Measurements from ENCODE around the gene DCC. TPM values are rescaled to one million over a fixed set of nuclear protein-coding genes. Genes with fewer than 3 reads are reported as not detected.
"Not testable (repeated sequence)": the region's sequence is repeated elsewhere in the genome, so short reads cannot be mapped to it uniquely, and the experiment has no call there.

DCC gene
- total and polyA plus RNA-seq, 7 experiments from 2014 or later = not detected

DNA sequence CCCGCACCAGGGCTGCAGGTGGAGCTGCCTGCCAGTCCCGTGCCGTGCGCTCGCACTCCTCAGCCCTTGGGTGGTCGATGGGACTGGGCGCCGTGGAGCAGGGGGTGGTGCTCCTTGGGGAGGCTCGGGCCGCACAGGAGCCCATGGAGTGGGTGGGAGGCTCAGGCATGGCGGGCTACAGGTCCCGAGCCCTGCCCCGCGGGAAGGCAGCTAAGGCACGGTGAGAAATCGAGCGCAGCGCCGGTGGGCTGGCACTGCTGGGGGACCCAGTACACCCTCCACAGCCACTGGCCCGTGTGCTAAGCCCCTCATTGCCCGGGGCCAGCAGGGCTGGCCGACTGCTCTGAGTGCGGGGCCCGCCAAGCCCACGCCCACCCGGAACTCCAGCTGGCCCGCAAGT is 26.9 kb downstream of the DCC start:
- H3K27me3 ChIP-seq (ENCODE audit: control insufficient read depth in 2 of 2, insufficient read depth in 2 of 2, low read length in 2 of 2); H3K9me3 Mint-ChIP-seq; DNase-seq; H3K4me1 ChIP-seq (ENCODE audit: control insufficient read depth in 2 of 2, insufficient read depth in 2 of 2, low read length in 2 of 2); intact Hi-C loops (cut with micrococcal nuclease); H3K4me3 ChIP-seq (ENCODE audit: low read length); H3K36me3 ChIP-seq (ENCODE audit: control insufficient read depth in 2 of 3, insufficient read depth in 3 of 3, low read length in 3 of 3); H3K9me3 ChIP-seq (ENCODE audit: control insufficient read depth in 2 of 3, low read length in 3 of 3); H3K4me1 Mint-ChIP-seq; H3K27me3 Mint-ChIP-seq; H3K27ac Mint-ChIP-seq; CTCF ChIA-PET; ATAC-seq; H3K36me3 Mint-ChIP-seq; H3K27ac ChIP-seq (ENCODE audit: low read depth, low read length); POLR2A ChIA-PET; H3K4me3 Mint-ChIP-seq: not testable (repeated sequence)

- no peaks in the 10 kb centered on the region for H3K27me3 ChIP-seq (ENCODE audit: control insufficient read depth in 2 of 2, insufficient read depth in 2 of 2, low read length in 2 of 2)
- Mint-ChIP-seq H3K36me3 (peaks cover 0 to 3% (median 0%) of the 10 kb centered on the region in 5 donors), H3K27me3 (peaks cover 0 to 3% (median 0%) of the 10 kb centered on the region in 5 donors), H3K9me3 (peaks cover 0 to 7% (median 4%) of the 10 kb centered on the region in 11 donors), H3K4me3 (no peak overlapping the region), H3K4me1 (no peaks in the 10 kb centered on the region), H3K27ac (no peak overlapping the region)
- CTCF ChIA-PET = no interaction called here
- no peaks in the 10 kb centered on the region for H3K36me3 ChIP-seq (ENCODE audit: control insufficient read depth in 2 of 3, insufficient read depth in 3 of 3, low read length in 3 of 3)
- H3K4me3 ChIP-seq (ENCODE audit: low read length) = no peak overlapping the region
- POLR2A ChIA-PET = no interaction called here
- H3K4me1 ChIP-seq (ENCODE audit: control insufficient read depth in 2 of 2, insufficient read depth in 2 of 2, low read length in 2 of 2) = no peaks in the 10 kb centered on the region
- no peak for ATAC-seq
- H3K27ac ChIP-seq (ENCODE audit: low read depth, low read length) = no peak overlapping the region
- H3K9me3 ChIP-seq (ENCODE audit: control insufficient read depth in 2 of 3, low read length in 3 of 3) = no peaks in the 10 kb centered on the region
- DNase-seq = no peak
- intact Hi-C loops (cut with micrococcal nuclease) = no loop called here
These were observed 28.2 kb downstream of the DCC start for GRCh38 chr18:52367953-52368742.

DNA sequence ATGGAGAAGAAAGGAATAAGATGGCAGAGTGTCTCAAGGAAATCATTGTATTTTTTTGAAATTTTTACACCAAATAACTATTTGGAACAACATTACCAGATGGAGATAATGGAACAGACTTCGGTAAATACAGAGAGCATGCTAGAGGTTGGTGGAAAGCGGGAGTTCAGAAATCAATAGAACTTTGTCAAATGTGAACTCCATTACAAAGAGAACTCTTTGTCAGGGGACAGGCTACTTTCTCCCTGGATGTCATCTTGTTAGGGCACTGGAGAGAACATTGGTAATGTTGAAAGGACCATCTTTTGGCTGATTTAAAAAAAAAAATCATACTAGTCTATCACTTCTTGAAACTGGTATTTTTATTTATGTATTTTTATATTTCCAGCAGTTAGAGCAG is 30.8 kb downstream of the DCC start:
- Mint-ChIP-seq H3K36me3 (peaks cover 0 to 3% (median 0%) of the 10 kb centered on the region in 5 donors), H3K9me3 (peaks cover 0 to 9% (median 5%) of the 10 kb centered on the region in 11 donors), H3K4me3 (no peak overlapping the region), H3K4me1 (no peaks in the 10 kb centered on the region), H3K27me3 (no peaks in the 10 kb centered on the region), H3K27ac (no peak overlapping the region)
- Histone ChIP-seq H3K27ac (ENCODE audit: low read depth, low read length) (no peak overlapping the region), H3K4me3 (ENCODE audit: low read length) (no peak overlapping the region), H3K4me1 (ENCODE audit: control insufficient read depth in 2 of 2, insufficient read depth in 2 of 2, low read length in 2 of 2) (no peaks in the 10 kb centered on the region), H3K27me3 (ENCODE audit: control insufficient read depth in 2 of 2, insufficient read depth in 2 of 2, low read length in 2 of 2) (no peaks in the 10 kb centered on the region), H3K36me3 (ENCODE audit: control insufficient read depth in 2 of 3, insufficient read depth in 3 of 3, low read length in 3 of 3) (no peaks in the 10 kb centered on the region), H3K9me3 (ENCODE audit: control insufficient read depth in 2 of 3, low read length in 3 of 3) (no peaks in the 10 kb centered on the region)
- ATAC-seq (no peak), DNase-seq (no peak)
- intact Hi-C loops (cut with micrococcal nuclease) = no loop called here
- ChIA-PET POLR2A (no interaction called here), CTCF (no interaction called here)

DNA sequence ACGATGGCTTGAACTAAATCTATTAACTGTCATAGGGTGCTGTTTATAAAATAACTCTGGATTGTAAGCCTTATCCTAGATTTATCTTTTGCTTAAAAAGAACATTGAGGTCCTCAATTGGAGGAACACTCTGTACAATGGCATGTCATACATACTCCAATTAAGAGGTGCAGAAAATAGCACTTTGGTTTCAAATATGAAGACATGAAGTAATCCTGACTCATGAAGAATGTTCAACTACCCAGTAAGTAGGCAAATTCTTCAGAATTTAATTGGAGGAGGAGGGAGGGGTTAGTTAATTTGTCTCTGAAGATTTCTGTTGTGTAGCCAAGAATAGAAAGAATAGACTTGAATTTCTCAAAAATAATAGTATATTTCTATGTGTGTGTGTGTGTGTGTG is 36.1 kb downstream of the DCC start:
- Histone ChIP-seq H3K9me3 (ENCODE audit: control insufficient read depth in 2 of 3, low read length in 3 of 3) (no peaks in the 10 kb centered on the region), H3K36me3 (ENCODE audit: control insufficient read depth in 2 of 3, insufficient read depth in 3 of 3, low read length in 3 of 3) (no peaks in the 10 kb centered on the region), H3K4me3 (ENCODE audit: low read length) (no peak overlapping the region), H3K27me3 (ENCODE audit: control insufficient read depth in 2 of 2, insufficient read depth in 2 of 2, low read length in 2 of 2) (no peaks in the 10 kb centered on the region), H3K27ac (ENCODE audit: low read depth, low read length) (no peak overlapping the region), H3K4me1 (ENCODE audit: control insufficient read depth in 2 of 2, insufficient read depth in 2 of 2, low read length in 2 of 2) (no peaks in the 10 kb centered on the region)
- no peaks in the 10 kb centered on the region for H3K4me1 Mint-ChIP-seq
- H3K27ac Mint-ChIP-seq = no peak overlapping the region
- DNase-seq (no peak), ATAC-seq (no peak)
- H3K36me3 Mint-ChIP-seq = no peaks in the 10 kb centered on the region
- ChIA-PET POLR2A (no interaction called here), CTCF (no interaction called here)
- no peaks in the 10 kb centered on the region for H3K27me3 Mint-ChIP-seq
- peaks cover 0 to 5% (median 0%) of the 10 kb centered on the region in 11 donors for H3K9me3 Mint-ChIP-seq
- intact Hi-C loops (cut with micrococcal nuclease) = no loop called here
- H3K4me3 Mint-ChIP-seq = no peak overlapping the region

- intact Hi-C loops (cut with micrococcal nuclease) = no loop called here
- no peak overlapping the region for H3K4me3 ChIP-seq (ENCODE audit: low read length)
- no peaks in the 10 kb centered on the region for H3K27me3 Mint-ChIP-seq
- ATAC-seq (no peak), DNase-seq (no peak)
- CTCF ChIA-PET = no interaction called here
- H3K27ac ChIP-seq (ENCODE audit: low read depth, low read length) = no peak overlapping the region
- H3K36me3 Mint-ChIP-seq = no peaks in the 10 kb centered on the region
- no peak overlapping the region for H3K4me3 Mint-ChIP-seq
- no peaks in the 10 kb centered on the region for H3K36me3 ChIP-seq (ENCODE audit: control insufficient read depth in 2 of 3, insufficient read depth in 3 of 3, low read length in 3 of 3)
- no peak overlapping the region for H3K27ac Mint-ChIP-seq
- no peaks in the 10 kb centered on the region for H3K4me1 ChIP-seq (ENCODE audit: control insufficient read depth in 2 of 2, insufficient read depth in 2 of 2, low read length in 2 of 2)
- H3K9me3 Mint-ChIP-seq = peaks cover 0 to 5% (median 0%) of the 10 kb centered on the region in 11 donors
- POLR2A ChIA-PET = no interaction called here
- no peaks in the 10 kb centered on the region for H3K9me3 ChIP-seq (ENCODE audit: control insufficient read depth in 2 of 3, low read length in 3 of 3)
- H3K4me1 Mint-ChIP-seq = no peaks in the 10 kb centered on the region
- H3K27me3 ChIP-seq (ENCODE audit: control insufficient read depth in 2 of 2, insufficient read depth in 2 of 2, low read length in 2 of 2) = no peaks in the 10 kb centered on the region
These were observed 37.1 kb downstream of the DCC start for GRCh38 chr18:52377094-52377493.

- DNase-seq = no peak
- intact Hi-C loops (cut with micrococcal nuclease) = no loop called here
- CTCF ChIA-PET = no interaction called here
- Histone ChIP-seq H3K4me1 (ENCODE audit: control insufficient read depth in 2 of 2, insufficient read depth in 2 of 2, low read length in 2 of 2) (no peaks in the 10 kb centered on the region), H3K27ac (ENCODE audit: low read depth, low read length) (no peak overlapping the region), H3K27me3 (ENCODE audit: control insufficient read depth in 2 of 2, insufficient read depth in 2 of 2, low read length in 2 of 2) (no peaks in the 10 kb centered on the region), H3K36me3 (ENCODE audit: control insufficient read depth in 2 of 3, insufficient read depth in 3 of 3, low read length in 3 of 3) (no peaks in the 10 kb centered on the region), H3K9me3 (ENCODE audit: control insufficient read depth in 2 of 3, low read length in 3 of 3) (no peaks in the 10 kb centered on the region), H3K4me3 (ENCODE audit: low read length) (no peak overlapping the region)
- ATAC-seq = no peak
- Mint-ChIP-seq H3K4me1 (no peaks in the 10 kb centered on the region), H3K27me3 (no peaks in the 10 kb centered on the region), H3K27ac (no peak overlapping the region), H3K9me3 (peaks cover 0 to 8% (median 0%) of the 10 kb centered on the region in 11 donors), H3K4me3 (no peak overlapping the region), H3K36me3 (no peaks in the 10 kb centered on the region)
- POLR2A ChIA-PET = no interaction called here
These were observed 46.3 kb downstream of the DCC start for GRCh38 chr18:52386306-52386705.

DNA sequence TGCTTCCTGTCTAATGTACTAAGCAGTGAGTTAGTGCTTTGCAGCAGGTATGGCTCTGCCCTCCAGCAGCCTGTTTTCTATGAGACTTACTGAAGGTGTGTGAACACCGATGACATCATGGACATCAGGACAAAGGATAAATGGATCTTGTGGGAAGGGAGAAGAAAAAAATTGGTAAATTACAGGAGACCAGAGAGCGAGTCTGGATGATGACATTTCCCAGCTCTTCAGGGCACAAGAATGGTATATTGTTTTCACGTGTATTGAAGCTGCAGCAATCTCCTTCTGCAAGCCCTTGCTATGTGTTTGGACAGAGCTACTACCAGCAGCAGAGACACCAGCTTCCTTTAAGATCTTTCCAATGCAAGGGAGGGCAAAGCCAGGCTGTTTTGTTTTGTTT is 47.2 kb downstream of the DCC start:
- no peak overlapping the region for H3K4me3 Mint-ChIP-seq
- peaks cover 0 to 8% (median 0%) of the 10 kb centered on the region in 11 donors for H3K9me3 Mint-ChIP-seq
- H3K36me3 Mint-ChIP-seq = no peaks in the 10 kb centered on the region
- POLR2A ChIA-PET = no interaction called here
- Histone ChIP-seq H3K4me3 (ENCODE audit: low read length) (no peak overlapping the region), H3K4me1 (ENCODE audit: control insufficient read depth in 2 of 2, insufficient read depth in 2 of 2, low read length in 2 of 2) (no peaks in the 10 kb centered on the region), H3K36me3 (ENCODE audit: control insufficient read depth in 2 of 3, insufficient read depth in 3 of 3, low read length in 3 of 3) (no peaks in the 10 kb centered on the region), H3K9me3 (ENCODE audit: control insufficient read depth in 2 of 3, low read length in 3 of 3) (no peaks in the 10 kb centered on the region), H3K27ac (ENCODE audit: low read depth, low read length) (no peak overlapping the region), H3K27me3 (ENCODE audit: control insufficient read depth in 2 of 2, insufficient read depth in 2 of 2, low read length in 2 of 2) (no peaks in the 10 kb centered on the region)
- CTCF ChIA-PET = no interaction called here
- DNase-seq = no peak
- H3K27ac Mint-ChIP-seq = no peak overlapping the region
- no peaks in the 10 kb centered on the region for H3K27me3 Mint-ChIP-seq
- no peak for ATAC-seq
- no peaks in the 10 kb centered on the region for H3K4me1 Mint-ChIP-seq
- intact Hi-C loops (cut with micrococcal nuclease) = no loop called here

Data from naive thymus-derived CD4-positive, alpha-beta T cell (primary cell).